Measurements from ENCODE around the gene FMN2.

The FMN2 gene

GRCh38 chr1:240094041-240094722 is 2.5 kb downstream of the FMN2 start:
- H3K9me3 ChIP-seq (ENCODE audit: control insufficient read depth, insufficient read depth, low read depth, low read length) = no peaks in the 10 kb centered on the region
- peak overlapping the region; percentile 89 for H3K4me3 ChIP-seq (ENCODE audit: low read depth, low read length)

GRCh38 chr1:240096974-240097373 is 5.3 kb downstream of the FMN2 start:
- ChIA-PET CTCF (interaction anchor here (0.6 to 2.2 kb wide), 6 partner anchors 10 to 635 kb away, joined by 4 to 9 read pairs (median 4); no protein-coding TSS in a partner anchor), POLR2A (interaction anchor here (0.7 kb wide), 1 partner anchor 13 kb away, joined by 5 read pairs; no protein-coding TSS in a partner anchor)
- Histone ChIP-seq H3K9me3 (ENCODE audit: control insufficient read depth, insufficient read depth, low read depth, low read length) (no peaks in the 10 kb centered on the region), H3K36me3 (ENCODE audit: control insufficient read depth in 2 of 2, insufficient read depth in 1 of 2, low read length in 2 of 2) (no peaks in the 10 kb centered on the region), H3K4me3 (ENCODE audit: low read depth, low read length) (no peak overlapping the region), H3K27ac (ENCODE audit: extremely low read depth, low read depth, low read length) (no peak overlapping the region), H3K4me1 (ENCODE audit: control insufficient read depth, insufficient read depth, low read length) (peaks cover 23% of the 10 kb centered on the region)
- 0 out of 2 replicates have a peak, but pooled peaks have one; percentile 19 for TF ChIP-seq IKZF3 (tag by site-specific recombination; IDR thresholded peaks at IDR 0.05)
- peak; percentile 49; the same call in 1 of the 2 replicates for TF ChIP-seq FEZF1 (tag by site-specific recombination; IDR thresholded peaks at IDR 0.05)
- peak; percentile 65 for TF ChIP-seq PRDM6 (tag by site-specific recombination; IDR thresholded peaks at IDR 0.05)
- TF ChIP-seq ZFP41 (tag by site-specific recombination; IDR thresholded peaks at IDR 0.05; ENCODE audit: borderline replicate concordance) = no peak

More at GRCh38 chr1:240094041-240094722, 2.5 kb downstream of the FMN2 start:
- ChIA-PET CTCF (interaction anchor here (0.7 to 5.4 kb wide), 10 partner anchors 12 to 191 kb away, joined by 3 to 39 read pairs (median 4); no protein-coding TSS in a partner anchor), POLR2A (interaction anchor here (0.5 to 1.8 kb wide), 5 partner anchors 10 to 1745 kb away, joined by 3 to 6 read pairs (median 3); no protein-coding TSS in a partner anchor)
- H3K36me3 ChIP-seq (ENCODE audit: control insufficient read depth in 2 of 2, insufficient read depth in 1 of 2, low read length in 2 of 2) = no peaks in the 10 kb centered on the region
- TF ChIP-seq ZNF341 (tag by site-specific recombination; IDR thresholded peaks at IDR 0.05; ENCODE audit: low read depth) = peak; percentile 90
- no peak for TF ChIP-seq ZSCAN16 (tag by site-specific recombination; IDR thresholded peaks at IDR 0.05)
- peak; percentile 98 for TF ChIP-seq ZNF558 (tag by site-specific recombination; IDR thresholded peaks at IDR 0.05)
- TF ChIP-seq, protein P1, sequence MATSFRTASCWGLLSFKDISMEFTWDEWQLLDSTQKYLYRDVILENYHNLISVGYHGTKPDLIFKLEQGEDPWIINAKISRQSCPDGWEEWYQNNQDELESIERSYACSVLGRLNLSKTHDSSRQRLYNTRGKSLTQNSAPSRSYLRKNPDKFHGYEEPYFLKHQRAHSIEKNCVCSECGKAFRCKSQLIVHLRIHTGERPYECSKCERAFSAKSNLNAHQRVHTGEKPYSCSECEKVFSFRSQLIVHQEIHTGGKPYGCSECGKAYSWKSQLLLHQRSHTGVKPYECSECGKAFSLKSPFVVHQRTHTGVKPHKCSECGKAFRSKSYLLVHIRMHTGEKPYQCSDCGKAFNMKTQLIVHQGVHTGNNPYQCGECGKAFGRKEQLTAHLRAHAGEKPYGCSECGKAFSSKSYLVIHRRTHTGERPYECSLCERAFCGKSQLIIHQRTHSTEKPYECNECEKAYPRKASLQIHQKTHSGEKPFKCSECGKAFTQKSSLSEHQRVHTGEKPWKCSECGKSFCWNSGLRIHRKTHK (tag by site-specific recombination; IDR thresholded peaks at IDR 0.05) = no peak
- no peak for TF ChIP-seq ZBTB11 (tag by site-specific recombination; conservative IDR thresholded peaks at IDR 0.05; ENCODE audit: low read depth)
- H3K27ac ChIP-seq (ENCODE audit: extremely low read depth, low read depth, low read length) = peak overlapping the region; percentile 70; the same call in 1 of the 2 replicates
- peaks cover 28% of the 10 kb centered on the region for H3K4me1 ChIP-seq (ENCODE audit: control insufficient read depth, insufficient read depth, low read length)

DNA sequence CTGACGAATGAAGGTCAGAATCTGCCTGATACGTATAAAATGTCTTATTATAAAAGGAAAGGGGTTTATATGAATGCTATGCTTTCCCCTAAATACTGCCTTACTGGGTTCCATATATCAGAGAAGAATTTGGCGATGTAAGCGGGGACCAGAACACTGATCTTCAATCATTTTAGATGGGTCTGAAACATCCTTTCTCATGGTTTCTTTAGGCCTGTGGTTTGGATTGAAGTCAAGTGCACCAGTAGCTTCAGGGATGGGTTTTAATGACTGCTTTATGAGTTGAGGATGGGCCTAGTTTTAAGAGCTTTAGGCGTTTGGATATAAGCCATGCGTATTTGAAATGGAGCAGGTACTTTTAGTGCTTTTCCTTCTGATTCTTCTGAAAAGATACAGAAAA is 6.9 kb downstream of the FMN2 start:
- Histone ChIP-seq H3K9me3 (ENCODE audit: control insufficient read depth, insufficient read depth, low read depth, low read length) (no peaks in the 10 kb centered on the region), H3K27ac (ENCODE audit: extremely low read depth, low read depth, low read length) (no peak overlapping the region), H3K4me3 (ENCODE audit: low read depth, low read length) (no peak overlapping the region), H3K4me1 (ENCODE audit: control insufficient read depth, insufficient read depth, low read length) (peaks cover 23% of the 10 kb centered on the region), H3K36me3 (ENCODE audit: control insufficient read depth in 2 of 2, insufficient read depth in 1 of 2, low read length in 2 of 2) (no peaks in the 10 kb centered on the region)
- POLR2A ChIA-PET = interaction anchor here (0.7 kb wide), 1 partner anchor 1836 kb away, joined by 3 read pairs; no protein-coding TSS in a partner anchor
- CTCF ChIA-PET = interaction anchor here (1.0 to 2.2 kb wide), 3 partner anchors 14 to 91 kb away, joined by 5 to 9 read pairs (median 6); no protein-coding TSS in a partner anchor
- peak; percentile 63 for TF ChIP-seq OSR2 (tag by site-specific recombination; IDR thresholded peaks at IDR 0.05)
- TF ChIP-seq PRDM6 (tag by site-specific recombination; IDR thresholded peaks at IDR 0.05) = 0 out of 2 replicates have a peak, but pooled peaks have one; percentile 37
- no peak for TF ChIP-seq ZNF76 (tag by site-specific recombination; IDR thresholded peaks at IDR 0.05; ENCODE audit: borderline replicate concordance, low read depth)
